ENCODE measurements around the gene TEAD4. TPM values are rescaled to one million over a fixed set of nuclear protein-coding genes. Genes with fewer than 3 reads are reported as not detected.

Gene TEAD4
- total RNA-seq, 1 donor from 2014 or later: 1.6 TPM

GRCh38 chr12:3076730-3077571 lies 117.8 kb downstream of the TEAD4 start, which contains the start of gene TSPAN9:
Gene TSPAN9 (plus strand): TSS chr12:3077379. CDS start chr12:3201194, 123,815 bp downstream.
- peak; percentile 90 for DNase-seq (ENCODE audit: low spot score)
- peak; percentile 90 for ATAC-seq

GRCh38 chr12:3077572-3078081 lies 118.4 kb downstream of the TEAD4 start:
- ATAC-seq (peak; percentile 10), DNase-seq (ENCODE audit: low spot score) (no peak)

- no peak for DNase-seq (ENCODE audit: low spot score)
- ATAC-seq: no peak
Measured at GRCh38 chr12:3078086-3078820, 119.1 kb downstream of the TEAD4 start.

- ATAC-seq: no peak
- no peak for DNase-seq (ENCODE audit: low spot score)
Measured at GRCh38 chr12:3081091-3081490, 121.9 kb downstream of the TEAD4 start.

- DNase-seq (ENCODE audit: low spot score) (no peak), ATAC-seq (no peak)
Measured at GRCh38 chr12:3081886-3082285, 122.7 kb downstream of the TEAD4 start.

GRCh38 chr12:3083241-3083920 lies 124.2 kb downstream of the TEAD4 start:
- ATAC-seq (no peak), DNase-seq (ENCODE audit: low spot score) (no peak)

- DNase-seq (ENCODE audit: low spot score) (peak; percentile 60), ATAC-seq (peak; percentile 40)
Measured at GRCh38 chr12:3083921-3084347, 124.7 kb downstream of the TEAD4 start.

- ATAC-seq: peak; percentile 3
Measured at GRCh38 chr12:3084742-3085141, 125.5 kb downstream of the TEAD4 start.

GRCh38 chr12:3085341-3086139 lies 126.3 kb downstream of the TEAD4 start:
- DNase-seq (ENCODE audit: low spot score): peak; percentile 90
- peak; percentile 77 for ATAC-seq

More at GRCh38 chr12:3084742-3085141, 125.5 kb downstream of the TEAD4 start:
- no peak for DNase-seq (ENCODE audit: low spot score)

GRCh38 chr12:3086211-3086610 lies 127.0 kb downstream of the TEAD4 start:
- DNase-seq (ENCODE audit: low spot score): no peak
- ATAC-seq: no peak

GRCh38 chr12:3086729-3087323 lies 127.6 kb downstream of the TEAD4 start:
- peak; percentile 85 for DNase-seq (ENCODE audit: low spot score)
- peak; percentile 49 for ATAC-seq

GRCh38 chr12:3087758-3088650 lies 128.8 kb downstream of the TEAD4 start:
- ATAC-seq (no peak), DNase-seq (ENCODE audit: low spot score) (no peak)

GRCh38 chr12:3089588-3089987 lies 130.4 kb downstream of the TEAD4 start:
- ATAC-seq: no peak
- DNase-seq (ENCODE audit: low spot score): no peak

Other genes with a start within 250 kb of the TEAD4 start
- gene FKBP4, start 164.4 kb upstream of the TEAD4 start, total RNA-seq: 50.4 TPM
- 14.6 TPM for gene ITFG2, start 146.7 kb upstream of the TEAD4 start, total RNA-seq
- gene NRIP2, start 124.4 kb upstream of the TEAD4 start, total RNA-seq: 0.15 TPM
- not detected for gene TEX52, start 102.4 kb upstream of the TEAD4 start, total RNA-seq
- gene FOXM1, start 82.2 kb upstream of the TEAD4 start, total RNA-seq: 0.86 TPM
- 1.8 TPM for gene RHNO1, start 82.2 kb upstream of the TEAD4 start, total RNA-seq
- 2.7 TPM for gene TULP3, start 68.5 kb upstream of the TEAD4 start, total RNA-seq
- gene TSPAN9, start 118.0 kb downstream of the TEAD4 start, total RNA-seq: 43.7 TPM